IMR-90 (cell line): ENCODE results near the gene GMFB. TPM values are rescaled to one million over a fixed set of nuclear protein-coding genes. Genes with fewer than 3 reads are reported as not detected.

ENCODE experiments used
- ATAC-seq: fragments of 200-7000 bp; cut with Tn5 transposase; 2 replicates; pipeline ENCODE4 v1.9.1; 2020; ENCODE audit warnings: low read depth, mild to moderate bottlenecking, moderate library complexity
- BruUV-seq: library from RNA; stranded (reverse); fragments of 400-500 nt; replicated peaks from 2 replicates; lab custom pipeline; 2021; lab: Mats Ljungman, UMichigan
- CTCF ChIA-PET: fragments of 300-600 bp; formaldehyde crosslinking; extraction: SDS; loops from one replicate; lab custom pipeline; 2021; ENCODE audit warnings: antibody characterized with exemption; lab: Yijun Ruan, JAX
- POLR2A ChIA-PET: fragments of 300-600 bp; sonication (Branson Sonifier 250); formaldehyde crosslinking; loops from one replicate; lab custom pipeline; 2022; ENCODE audit warnings: antibody characterized with exemption; ENCODE audit not compliant: unreplicated experiment; lab: Charles Lee
- DNase-seq: peaks from one replicate; pipeline ENCODE4 v3.0.0; 2013
- H2AFZ ChIP-seq: replicated peaks from 2 replicates; pipeline ENCODE3; 2013; ENCODE audit warnings: low read length, mild to moderate bottlenecking; ENCODE audit not compliant: poor library complexity
- H2AK5ac ChIP-seq: 2 replicates; pipeline ENCODE4 v1.6.1; 2013; ENCODE audit warnings: low read depth, low read length, inconsistent platforms
- H2AK9ac ChIP-seq: replicated peaks from 2 replicates; pipeline ENCODE3; 2013; ENCODE audit warnings: mild to moderate bottlenecking, low read depth, low read length, moderate library complexity; ENCODE audit not compliant: poor library complexity
- H2BK120ac ChIP-seq: 2 replicates; pipeline ENCODE4 v1.6.1; 2013; ENCODE audit warnings: low read depth, low read length, inconsistent platforms
- H2BK15ac ChIP-seq: 3 replicates; pipeline ENCODE4 v1.6.1; 2013; ENCODE audit warnings: low read depth, low read length, inconsistent platforms
- H2BK20ac ChIP-seq: 2 replicates; pipeline ENCODE4 v1.6.1; 2013; ENCODE audit warnings: low read depth, mild to moderate bottlenecking, inconsistent platforms, low read length, moderate library complexity
- H2BK5ac ChIP-seq: 2 replicates; pipeline ENCODE4 v1.6.1; 2013; ENCODE audit warnings: mild to moderate bottlenecking, low read depth, low read length, inconsistent platforms; ENCODE audit not compliant: poor library complexity, severe bottlenecking
- H3K14ac ChIP-seq: replicated peaks from 2 replicates; pipeline ENCODE4 v1.6.1; 2013; ENCODE audit warnings: low read depth, low read length, inconsistent platforms
- H3K18ac ChIP-seq: 2 replicates; pipeline ENCODE4 v1.6.1; 2013; ENCODE audit warnings: low read depth, low read length, control low read depth
- H3K23ac ChIP-seq: 2 replicates; pipeline ENCODE4 v1.6.1; 2013; ENCODE audit warnings: low read depth, low read length, inconsistent platforms
- H3K27ac ChIP-seq: 2 replicates; pipeline ENCODE4 v1.5.1; 2013; ENCODE audit warnings: mild to moderate bottlenecking, control low read depth, low read length; ENCODE audit not compliant: insufficient read depth
- H3K27me3 ChIP-seq: 2 replicates; pipeline ENCODE4 v1.6.1; 2013; ENCODE audit warnings: low read length; ENCODE audit not compliant: control insufficient read depth, insufficient read depth
- H3K36me3 ChIP-seq: 2 replicates; pipeline ENCODE4 v1.6.1; 2013; ENCODE audit warnings: low read length, mixed read lengths; ENCODE audit not compliant: control insufficient read depth, insufficient read depth
- H3K4ac ChIP-seq: 2 replicates; pipeline ENCODE4 v1.6.1; 2013; ENCODE audit warnings: low read depth, low read length, inconsistent platforms
- H3K4me1 ChIP-seq: 2 replicates; pipeline ENCODE4 v1.6.1; 2013; ENCODE audit warnings: low read length, mixed read lengths; ENCODE audit not compliant: control insufficient read depth, insufficient read depth
- H3K4me2 ChIP-seq: 2 replicates; pipeline ENCODE4 v1.6.1; 2013; ENCODE audit warnings: low read depth, mild to moderate bottlenecking, control low read depth, low read length, moderate library complexity
- H3K4me3 ChIP-seq: 2 replicates; pipeline ENCODE4 v1.5.1; 2013; ENCODE audit warnings: low read depth, mild to moderate bottlenecking, control low read depth, low read length, moderate library complexity; ENCODE audit not compliant: insufficient read depth
- H3K56ac ChIP-seq: 2 replicates; pipeline ENCODE4 v1.6.1; 2013; ENCODE audit warnings: low read length, inconsistent platforms; ENCODE audit not compliant: insufficient read depth; ENCODE audit errors: extremely low read depth
- H3K79me1 ChIP-seq, 2 experiments: 2 replicates each; pipeline ENCODE4 v1.6.1; 2013; ENCODE audit warnings: low read length in 2 of 2, inconsistent platforms in 1 of 2, low read depth in 1 of 2
- H3K9ac ChIP-seq: 2 replicates; pipeline ENCODE4 v1.6.1; 2013; ENCODE audit warnings: low read depth, low read length, control low read depth
- H3K9me1 ChIP-seq: 2 replicates; pipeline ENCODE4 v1.6.1; 2013; ENCODE audit warnings: low read length, inconsistent platforms; ENCODE audit not compliant: insufficient read depth
- H3K9me3 ChIP-seq: 2 replicates; pipeline ENCODE4 v1.6.1; 2013; ENCODE audit warnings: low read length; ENCODE audit not compliant: control insufficient read depth, insufficient read depth
- H4K20me1 ChIP-seq: 2 replicates; pipeline ENCODE4 v1.6.1; 2013; ENCODE audit warnings: low read length, inconsistent platforms; ENCODE audit not compliant: insufficient read depth
- H4K5ac ChIP-seq: 2 replicates; pipeline ENCODE4 v1.6.1; 2013; ENCODE audit warnings: mild to moderate bottlenecking, low read depth, low read length, control low read depth
- H4K8ac ChIP-seq, 2 experiments: 2 replicates each; pipeline ENCODE4 v1.6.1; 2013; ENCODE audit warnings: low read depth in 2 of 2, low read length in 2 of 2, control low read depth in 1 of 2, inconsistent platforms in 1 of 2
- H4K91ac ChIP-seq: 2 replicates; pipeline ENCODE4 v1.6.1; 2013; ENCODE audit warnings: low read depth, low read length, inconsistent platforms; ENCODE audit not compliant: insufficient read depth
- BHLHE40 ChIP-seq: fragments of 150-350 bp; IDR thresholded peaks from 2 replicates; pipeline ENCODE4 v1.6.1; 2016; ENCODE audit warnings: mild to moderate bottlenecking, low read depth, low read length
- CEBPB ChIP-seq: IDR thresholded peaks from 2 replicates; pipeline ENCODE4 v1.6.1; 2012; ENCODE audit warnings: low read depth, low read length, improper control_type of control experiment
- CHD1 ChIP-seq: IDR thresholded peaks from 2 replicates; pipeline ENCODE4 v1.6.1; 2012; ENCODE audit warnings: low read depth, low read length, improper control_type of control experiment
- CTCF ChIP-seq: conservative IDR thresholded peaks from 2 replicates; pipeline ENCODE4 v1.5.1; 2012; ENCODE audit warnings: mild to moderate bottlenecking, low read depth, low read length, improper control_type of control experiment
- ELK1 ChIP-seq: fragments of 150-350 bp; IDR thresholded peaks from 2 replicates; pipeline ENCODE4 v1.6.1; 2016; ENCODE audit warnings: low read depth, mild to moderate bottlenecking, low read length, moderate library complexity, borderline replicate concordance
- FOS ChIP-seq: fragments of 150-350 bp; IDR thresholded peaks from 2 replicates; pipeline ENCODE4 v1.6.1; 2016; ENCODE audit warnings: low read depth, low read length
- MAFK ChIP-seq: IDR thresholded peaks from 2 replicates; pipeline ENCODE4 v1.6.1; 2012; ENCODE audit warnings: low read depth, low read length, improper control_type of control experiment
- MAZ ChIP-seq: IDR thresholded peaks from 2 replicates; pipeline ENCODE4 v1.6.1; 2012; ENCODE audit warnings: low read depth, mild to moderate bottlenecking, low read length, improper control_type of control experiment, moderate library complexity, borderline replicate concordance
- MXI1 ChIP-seq: IDR thresholded peaks from 2 replicates; pipeline ENCODE4 v1.6.1; 2012; ENCODE audit warnings: low read depth, mild to moderate bottlenecking, low read length, moderate library complexity, borderline replicate concordance
- NFE2L2 ChIP-seq: fragments of 150-350 bp; IDR thresholded peaks from 2 replicates; pipeline ENCODE4 v1.6.1; 2016; ENCODE audit warnings: low read depth, mild to moderate bottlenecking, low read length
- POLR2A ChIP-seq: IDR thresholded peaks from 2 replicates; pipeline ENCODE4 v1.6.1; 2012; ENCODE audit warnings: mild to moderate bottlenecking, low read depth, low read length
- RAD21 ChIP-seq: IDR thresholded peaks from 2 replicates; pipeline ENCODE4 v1.6.1; 2012; ENCODE audit warnings: low read length, improper control_type of control experiment
- RCOR1 ChIP-seq: IDR thresholded peaks from 2 replicates; pipeline ENCODE4 v1.6.1; 2012; ENCODE audit warnings: mild to moderate bottlenecking, low read length, improper control_type of control experiment; ENCODE audit not compliant: insufficient replicate concordance
- RFX5 ChIP-seq: IDR thresholded peaks from 2 replicates; pipeline ENCODE4 v1.8.0; 2012; ENCODE audit warnings: low read depth, mild to moderate bottlenecking, low read length, moderate library complexity
- SMC3 ChIP-seq: fragments of 150-350 bp; IDR thresholded peaks from 2 replicates; pipeline ENCODE4 v1.6.1; 2016; ENCODE audit warnings: low read depth, mild to moderate bottlenecking, antibody characterized with exemption, low read length, moderate library complexity
- USF2 ChIP-seq: fragments of 150-350 bp; IDR thresholded peaks from 2 replicates; pipeline ENCODE4 v1.6.1; 2017; ENCODE audit warnings: mild to moderate bottlenecking, antibody characterized with exemption, low read length, low read depth
- WGBS, 2 experiments: methylation state at CpG; one replicate each; pipeline versions ENCODE4 v1.1.5 to v1.1.7; 2013; ENCODE audit warnings: missing lambda C conversion rate in 2 of 2; ENCODE audit not compliant: insufficient read length in 1 of 2; ENCODE audit errors: extremely low coverage in 2 of 2; 5-methylcytosine and 5-hydroxymethylcytosine counted together
- dilution Hi-C: fragments of 300-500 bp; cut with HindIII; formaldehyde crosslinking; loops from one replicate; pipeline ENCODE4 v1.14.3; 2018; ENCODE audit warnings: low sequenced_read_pairs; ENCODE audit not compliant: unreplicated experiment
- in situ Hi-C: fragments of 300-500 bp; cut with MboI; formaldehyde crosslinking; loops from 3 replicates; pipeline ENCODE4 v1.14.3; 2019; ENCODE audit warnings: low sequenced_read_pairs, inconsistent platforms, mixed read lengths
- intact Hi-C: fragments of 100-400 bp; cut with micrococcal nuclease; formaldehyde crosslinking; loops from 2 replicates; pipeline ENCODE4 v1.10.0; 2022
- polyA plus RNA-seq, 3 experiments: library from polyadenylated mRNA; depleted of rRNA; stranded (reverse); fragments of >200 nt; gene quantifications; 2 replicates each; pipeline ENCODE4 v1.2.3, GENCODE V29; 2012; ENCODE audit warnings: low replicate concordance in 1 of 3
- total RNA-seq: library from RNA; depleted of rRNA; stranded (reverse); fragments of >200 nt; gene quantifications from 2 replicates; pipeline ENCODE4 v1.2.3, GENCODE V29; 2012

Gene GMFB
- total and polyA plus RNA-seq, 2 of the 4 experiments (the other 2 are of a cell fraction) = 22.4 to 59.1 TPM

- POLR2A ChIA-PET = no interaction called here
- Histone ChIP-seq H3K9me3 (no peaks in the 10 kb centered on the region), H3K23ac (no peak overlapping the region), H4K8ac (no peak overlapping the region), H3K18ac (no peak overlapping the region), H3K4me1 (no peaks in the 10 kb centered on the region), H2BK15ac (no peak overlapping the region), H2AK5ac (no peak overlapping the region), H2BK120ac (no peak overlapping the region), H3K27me3 (no peaks in the 10 kb centered on the region), H2AFZ (no peak overlapping the region), H3K79me1 (no peaks in the 10 kb centered on the region), H4K91ac (no peak overlapping the region), H3K4me3 (no peak overlapping the region), H3K4ac (no peak overlapping the region), H2BK20ac (no peak overlapping the region), H3K14ac (no peak overlapping the region), H3K27ac (no peak overlapping the region), H3K4me2 (no peak overlapping the region), H2BK5ac (no peak overlapping the region), H3K9ac (no peak overlapping the region), H2AK9ac (no peak overlapping the region), H4K5ac (no peak overlapping the region), H3K36me3 (no peaks in the 10 kb centered on the region), H3K56ac (no peak overlapping the region), H3K9me1 (no peaks in the 10 kb centered on the region), H4K20me1 (no peaks in the 10 kb centered on the region)
- in situ Hi-C loops (no loop called here), intact Hi-C loops (no loop called here), dilution Hi-C loops (no loop called here)
- WGBS, 2 experiments = no CpG with 5 or more reads among the region's 3 CpGs
- TF ChIP-seq RAD21 (no peak), NFE2L2 (no peak), FOS (no peak), SMC3 (no peak), CTCF (no peak), POLR2A (no peak), MXI1 (no peak), RFX5 (no peak), RCOR1 (no peak), MAFK (no peak), CEBPB (no peak), CHD1 (no peak), USF2 (no peak), BHLHE40 (no peak), MAZ (no peak), ELK1 (no peak)
- no TSS peak for BruUV-seq
- ATAC-seq (no peak), DNase-seq (no peak)
- CTCF ChIA-PET = no interaction called here
Measured at GRCh38 chr14:54451961-54452360, 36.8 kb downstream of the GMFB start.
